HCT116 (cell line): ENCODE data around the gene MUC5B. TPM values are rescaled to one million over a fixed set of nuclear protein-coding genes. Genes with fewer than 3 reads are reported as not detected.

Experiments used
- ATAC-seq: fragments of 200-7000 bp; cut with Tn5 transposase; 2 replicates; pipeline ENCODE4 v1.9.1; 2020; ENCODE audit warnings: mild to moderate bottlenecking, moderate library complexity
- BruUV-seq: library from RNA; stranded (reverse); fragments of 400-500 nt; replicated peaks from 2 replicates; lab custom pipeline; 2021; lab: Mats Ljungman, UMichigan
- CTCF ChIA-PET: fragments of 300-600 bp; sonication (Branson Sonifier 250); formaldehyde crosslinking; loops from one replicate; lab custom pipeline; 2021; ENCODE audit warnings: antibody characterized with exemption; lab: Charles Lee
- POLR2A ChIA-PET: fragments of 300-600, 350-600 bp; sonication (Branson Sonifier 250); formaldehyde crosslinking; loops from one replicate; lab custom pipeline; 2021; ENCODE audit warnings: antibody characterized with exemption; lab: Charles Lee
- RAD21 ChIA-PET, 2 experiments: fragments of 300-600 bp; sonication (Branson Sonifier 250); formaldehyde crosslinking; loops; one replicate each; lab custom pipeline; 2023; ENCODE audit warnings: low total read pairs in 2 of 2; ENCODE audit not compliant: uncharacterized antibody in 2 of 2, unreplicated experiment in 2 of 2, low non-redundant PET in 1 of 2; lab: Charles Lee
- DNase-seq: peaks from one replicate; pipeline ENCODE4 v3.0.0-alpha.2; 2010; ENCODE audit warnings: low read depth, low spot score
- H2AFZ ChIP-seq: fragments of 200-600 bp; shearing (Covaris generic), sonication (generic); 2 replicates; pipeline ENCODE4 v1.6.1; 2017; ENCODE audit warnings: low read depth, mixed run types, mixed read lengths, antibody characterized with exemption, low read length; ENCODE audit not compliant: poor library complexity, severe bottlenecking
- H3K27ac ChIP-seq: 2 replicates; pipeline ENCODE4 v1.5.1; 2012; ENCODE audit warnings: low read depth, low read length
- H3K27me3 ChIP-seq: fragments of 200-600 bp; sonication (generic); 2 replicates; pipeline ENCODE4 v1.6.1; 2016; ENCODE audit warnings: mixed run types, low read length, mixed read lengths; ENCODE audit not compliant: insufficient read depth
- H3K36me3 ChIP-seq, 2 experiments: fragments of 200-500 bp in 1 of 2; fragments of 200-600 bp in 1 of 2; sonication (Bioruptor generic) in 1 of 2; sonication (generic) in 1 of 2; 2 replicates each; pipeline versions ENCODE4 v1.5.1 to v1.6.1; 2014 to 2016; ENCODE audit warnings: low read length in 2 of 2, inconsistent platforms in 1 of 2, mixed read lengths in 1 of 2, mixed run types in 1 of 2; ENCODE audit not compliant: insufficient read depth in 2 of 2, control insufficient read depth in 1 of 2
- H3K4me1 ChIP-seq, 2 experiments: fragments of 200-600 bp in 1 of 2; sonication (generic) in 1 of 2; 2 replicates each; pipeline versions ENCODE4 v1.5.1 to v1.6.1; 2012 to 2017; ENCODE audit warnings: low read length in 2 of 2, inconsistent platforms in 1 of 2, mild to moderate bottlenecking in 1 of 2, mixed read lengths in 1 of 2, mixed run types in 1 of 2, moderate library complexity in 1 of 2; ENCODE audit not compliant: insufficient read depth in 2 of 2, control insufficient read depth in 1 of 2
- H3K4me2 ChIP-seq: fragments of 200-600 bp; sonication (generic); 2 replicates; pipeline ENCODE4 v1.6.1; 2017; ENCODE audit warnings: mixed run types, low read length, mixed read lengths
- H3K4me3 ChIP-seq, 2 experiments: fragments of 200-600 bp in 1 of 2; sonication (generic) in 1 of 2; replicated peaks in 1 of 2; 2 replicates each; pipeline ENCODE4 v1.5.1; 2011 to 2016; ENCODE audit warnings: low read length in 2 of 2, control low read depth in 1 of 2, low read depth in 1 of 2, mild to moderate bottlenecking in 1 of 2, mixed read lengths in 1 of 2, mixed run types in 1 of 2
- H3K79me2 ChIP-seq: fragments of 200-600 bp; sonication (generic); 2 replicates; pipeline ENCODE4 v1.6.1; 2017; ENCODE audit warnings: mild to moderate bottlenecking, mixed run types, low read length, moderate library complexity, mixed read lengths; ENCODE audit not compliant: insufficient read depth
- H3K9ac ChIP-seq: fragments of 200-600 bp; sonication (generic); 2 replicates; pipeline ENCODE4 v1.6.1; 2016; ENCODE audit warnings: low read length, mixed read lengths
- H3K9me2 ChIP-seq: fragments of 200-600 bp; sonication (generic), shearing (Covaris generic); 2 replicates; pipeline ENCODE4 v1.6.1; 2017; ENCODE audit warnings: mixed run types, mild to moderate bottlenecking, moderate library complexity; ENCODE audit not compliant: insufficient read depth
- H3K9me3 ChIP-seq, 2 experiments: fragments of 200-500 bp in 1 of 2; fragments of 200-600 bp in 1 of 2; sonication (Bioruptor generic) in 1 of 2; sonication (generic) in 1 of 2; 2 replicates each; pipeline ENCODE4 v1.6.1; 2014 to 2017; ENCODE audit warnings: low read length in 2 of 2, mixed read lengths in 2 of 2, inconsistent platforms in 1 of 2, low read depth in 1 of 2, mild to moderate bottlenecking in 1 of 2, mixed run types in 1 of 2, moderate library complexity in 1 of 2; ENCODE audit not compliant: control insufficient read depth in 1 of 2, insufficient read depth in 1 of 2
- H4K20me1 ChIP-seq: fragments of 200-600 bp; sonication (generic), shearing (Covaris generic); 2 replicates; pipeline ENCODE4 v1.6.1; 2017; ENCODE audit warnings: mixed run types, mild to moderate bottlenecking, moderate library complexity; ENCODE audit not compliant: insufficient read depth
- CBX3 ChIP-seq: IDR thresholded peaks from 2 replicates; pipeline ENCODE4 v1.6.1; 2012; ENCODE audit warnings: low read depth
- CTCF ChIP-seq, 3 experiments: fragments of 200-600 bp in 1 of 3; sonication (generic) in 1 of 3; IDR thresholded peaks in 2 of 3; conservative IDR thresholded peaks in 1 of 3; 2 replicates each; pipeline ENCODE4 v1.5.1; 2012 to 2017; ENCODE audit warnings: low read depth in 2 of 3, low read length in 2 of 3, antibody characterized with exemption in 1 of 3, borderline replicate concordance in 1 of 3, control low read depth in 1 of 3, mild to moderate bottlenecking in 1 of 3, mixed read lengths in 1 of 3, mixed run types in 1 of 3, moderate library complexity in 1 of 3; ENCODE audit not compliant: insufficient read depth in 1 of 3
- ELF1 ChIP-seq: IDR thresholded peaks from 2 replicates; pipeline ENCODE4 v1.6.1; 2012; ENCODE audit warnings: low read depth, borderline replicate concordance
- EZH2 ChIP-seq: fragments of 200-600 bp; sonication (generic); IDR thresholded peaks from 2 replicates; pipeline ENCODE4 v1.6.1; 2017; ENCODE audit warnings: antibody characterized with exemption, mixed run types
- FOSL1 ChIP-seq: IDR thresholded peaks from 2 replicates; pipeline ENCODE4 v1.6.1; 2012; ENCODE audit warnings: low read depth
- JUND ChIP-seq: IDR thresholded peaks from 2 replicates; pipeline ENCODE4 v1.6.1; 2012
- POLR2A ChIP-seq: IDR thresholded peaks from 2 replicates; pipeline ENCODE4 v1.7.0; 2011; ENCODE audit warnings: borderline replicate concordance; ENCODE audit not compliant: insufficient read depth, insufficient read length; ENCODE audit errors: extremely low read depth
- POLR2AphosphoS5 ChIP-seq: IDR thresholded peaks from 2 replicates; pipeline ENCODE4 v1.6.1; 2011; ENCODE audit warnings: mild to moderate bottlenecking, low read depth, low read length, moderate library complexity
- RAD21 ChIP-seq: IDR thresholded peaks from 2 replicates; pipeline ENCODE4 v1.6.1; 2012; ENCODE audit warnings: low read depth, mild to moderate bottlenecking
- REST ChIP-seq: IDR thresholded peaks from 2 replicates; pipeline ENCODE4 v1.6.1; 2012; ENCODE audit warnings: low read depth
- SIN3A ChIP-seq: IDR thresholded peaks from 2 replicates; pipeline ENCODE4 v1.6.1; 2012; ENCODE audit warnings: low read depth
- SRF ChIP-seq: IDR thresholded peaks from 2 replicates; pipeline ENCODE4 v1.6.1; 2012; ENCODE audit warnings: low read depth
- YY1 ChIP-seq: IDR thresholded peaks from 2 replicates; pipeline ENCODE4 v1.6.1; 2011; ENCODE audit warnings: low read length, low read depth, moderate library complexity, mild to moderate bottlenecking; ENCODE audit not compliant: insufficient replicate concordance; ENCODE audit errors: extremely low read depth
- ZBTB33 ChIP-seq: IDR thresholded peaks from 2 replicates; pipeline ENCODE4 v1.6.1; 2011; ENCODE audit warnings: mild to moderate bottlenecking, low read length, moderate library complexity; ENCODE audit not compliant: insufficient replicate concordance; ENCODE audit errors: extremely low read depth
- ZFX ChIP-seq: fragments of 450-650 bp; IDR thresholded peaks from 2 replicates; pipeline ENCODE4 v1.6.1; 2017
- ZNF274 ChIP-seq: fragments of 200-500 bp; sonication (Bioruptor generic); IDR thresholded peaks from 2 replicates; pipeline ENCODE4 v1.6.1; 2014; ENCODE audit warnings: mild to moderate bottlenecking, low read depth, low read length, inconsistent platforms
- intact Hi-C: fragments of 100-400 bp; cut with micrococcal nuclease; formaldehyde crosslinking; loops from 2 replicates; pipeline ENCODE4 v1.10.0; 2022
- total RNA-seq: library from RNA; stranded (reverse); gene quantifications from one replicate; pipeline ENCODE4 v1.2.1, GENCODE V29; 2021; ENCODE audit not compliant: unreplicated experiment

Gene MUC5B
- total RNA-seq, 1 experiment from 2014 or later = 1.5 TPM

GRCh38 chr11:1207401-1208143 is 15.3 kb upstream of the MUC5B start:
- peaks cover 13 to 17% of the 10 kb centered on the region in 2 experiments for H3K4me1 ChIP-seq
- H3K27ac ChIP-seq = no peak overlapping the region
- no peaks in the 10 kb centered on the region for H3K36me3 ChIP-seq
- no peak overlapping the region for H2AFZ ChIP-seq
- H3K9me2 ChIP-seq = no peaks in the 10 kb centered on the region
- CTCF ChIA-PET = no interaction called here
- TF ChIP-seq JUND (no peak), YY1 (no peak), RAD21 (no peak), ELF1 (no peak), POLR2A (no peak), REST (no peak), CBX3 (no peak), ZFX (no peak), FOSL1 (no peak), CTCF (IDR thresholded peaks at IDR 0.05 in 2 of 3, conservative IDR thresholded peaks at IDR 0.05 in 1 of 3; ENCODE audit: borderline replicate concordance in 1 of 3, insufficient read depth in 1 of 3, low read depth in 2 of 3, low read length in 2 of 3) (no peak), EZH2 (no peak), SIN3A (no peak), ZBTB33 (no peak), SRF (no peak), POLR2AphosphoS5 (no peak), ZNF274 (no peak)
- TF ChIP-seq, all 23 proteins: peak for 0
- H3K27me3 ChIP-seq = no peaks in the 10 kb centered on the region
- ATAC-seq (no peak), DNase-seq (no peak)
- RAD21 ChIA-PET = no interaction called here
- H3K4me3 ChIP-seq = no peak overlapping the region
- H4K20me1 ChIP-seq = no peaks in the 10 kb centered on the region
- no TSS peak for BruUV-seq
- no peak overlapping the region for H3K4me2 ChIP-seq
- POLR2A ChIA-PET = no interaction called here
- no peaks in the 10 kb centered on the region for H3K79me2 ChIP-seq
- no peaks in the 10 kb centered on the region; a peak in 1 of 4 replicates for H3K9me3 ChIP-seq
- no peak overlapping the region for H3K9ac ChIP-seq
- intact Hi-C loops = no loop called here
